Astrocyte (in vitro differentiated cells and primary cell): ENCODE measurements around the gene SCAPER. TPM values are rescaled to one million over a fixed set of nuclear protein-coding genes. Genes with fewer than 3 reads are reported as not detected.

ENCODE experiments used
- DNase-seq: peaks from one replicate; pipeline ENCODE4 v3.0.0-alpha.2; 2010; ENCODE audit warnings: low read depth
- FAIRE-seq: peaks from 2 replicates; lab custom pipeline; 2011; peaks lifted over from hg19 to GRCh38; lab: Jason Lieb, UNC
- H2AFZ ChIP-seq: 2 replicates; pipeline ENCODE4 v1.6.0; 2012; ENCODE audit warnings: low read depth, low read length, inconsistent platforms
- H3K27ac ChIP-seq: 2 replicates; pipeline ENCODE4 v1.5.1; 2011; ENCODE audit warnings: low read depth, low read length, inconsistent platforms
- H3K27me3 ChIP-seq: 2 replicates; pipeline ENCODE4 v1.6.0; 2011; ENCODE audit warnings: low read length, inconsistent platforms; ENCODE audit not compliant: insufficient read depth
- H3K36me3 ChIP-seq: 2 replicates; pipeline ENCODE4 v1.5.1; 2011; ENCODE audit warnings: low read length, inconsistent platforms; ENCODE audit not compliant: insufficient read depth
- H3K4me1 ChIP-seq: 2 replicates; pipeline ENCODE4 v1.5.1; 2011; ENCODE audit warnings: low read length, inconsistent platforms; ENCODE audit not compliant: insufficient read depth
- H3K4me2 ChIP-seq: 2 replicates; pipeline ENCODE4 v1.6.0; 2012; ENCODE audit warnings: low read length, inconsistent platforms
- H3K4me3 ChIP-seq: 2 replicates; pipeline ENCODE4 v1.5.1; 2011; ENCODE audit warnings: low read depth, mild to moderate bottlenecking, low read length, inconsistent platforms; ENCODE audit not compliant: insufficient read depth
- H3K79me2 ChIP-seq: 2 replicates; pipeline ENCODE4 v1.6.0; 2012; ENCODE audit warnings: mild to moderate bottlenecking, low read length, inconsistent platforms; ENCODE audit not compliant: insufficient read depth
- H3K9ac ChIP-seq: 2 replicates; pipeline ENCODE4 v1.6.0; 2012; ENCODE audit warnings: mild to moderate bottlenecking, low read length, inconsistent platforms
- H3K9me3 ChIP-seq: 2 replicates; pipeline ENCODE4 v1.5.1; 2012; ENCODE audit warnings: low read depth, mild to moderate bottlenecking, low read length, inconsistent platforms; ENCODE audit not compliant: insufficient read depth
- H4K20me1 ChIP-seq: 2 replicates; pipeline ENCODE4 v1.6.0; 2012; ENCODE audit warnings: low read length, inconsistent platforms; ENCODE audit not compliant: insufficient read depth
- H3K27ac Mint-ChIP-seq: one replicate; pipeline ENCODE4 v1.8.0; 2021; ENCODE audit warnings: mild to moderate bottlenecking, mixed read lengths; ENCODE audit not compliant: unreplicated experiment
- H3K27me3 Mint-ChIP-seq: one replicate; pipeline ENCODE4 v1.8.0; 2021; ENCODE audit warnings: low read depth, mixed read lengths; ENCODE audit not compliant: unreplicated experiment
- H3K36me3 Mint-ChIP-seq: one replicate; pipeline ENCODE4 v1.8.0; 2021; ENCODE audit warnings: low read depth, mixed read lengths; ENCODE audit not compliant: unreplicated experiment
- H3K4me1 Mint-ChIP-seq: one replicate; pipeline ENCODE4 v1.8.0; 2021; ENCODE audit warnings: low read depth, mixed read lengths; ENCODE audit not compliant: unreplicated experiment
- H3K4me3 Mint-ChIP-seq: one replicate; pipeline ENCODE4 v1.8.0; 2021; ENCODE audit warnings: mild to moderate bottlenecking, moderate library complexity, mixed read lengths; ENCODE audit not compliant: unreplicated experiment
- H3K9me3 Mint-ChIP-seq: one replicate; pipeline ENCODE4 v1.8.0; 2021; ENCODE audit warnings: mild to moderate bottlenecking, mixed read lengths; ENCODE audit not compliant: unreplicated experiment
- CTCF ChIP-seq: IDR thresholded peaks from 2 replicates; pipeline ENCODE4 v1.5.1; 2011; ENCODE audit warnings: low read depth, mild to moderate bottlenecking, inconsistent platforms, low read length, moderate library complexity; ENCODE audit not compliant: insufficient read depth
- EZH2 ChIP-seq: IDR thresholded peaks from 2 replicates; pipeline ENCODE4 v1.6.1; 2012; ENCODE audit warnings: mild to moderate bottlenecking, low read length, inconsistent platforms; ENCODE audit not compliant: insufficient read depth
- total RNA-seq: library from RNA; stranded (reverse); gene quantifications from 2 replicates; pipeline ENCODE4 v1.2.1, GENCODE V29; 2021

SCAPER gene
- total RNA-seq, 1 donor from 2014 or later = 8.6 TPM

- Mint-ChIP-seq H3K36me3 (peaks cover 11% of the 10 kb centered on the region), H3K4me1 (peaks cover 10% of the 10 kb centered on the region), H3K9me3 (peaks cover 30% of the 10 kb centered on the region), H3K27ac (peak overlapping the region; percentile 42), H3K27me3 (peaks cover 69% of the 10 kb centered on the region), H3K4me3 (peak overlapping the region; percentile 77)
- Histone ChIP-seq H3K27me3 (peaks cover 92% of the 10 kb centered on the region), H3K4me2 (peak overlapping the region; percentile 72), H3K9me3 (peaks cover 9% of the 10 kb centered on the region), H2AFZ (no peak overlapping the region), H3K4me3 (no peak overlapping the region), H3K36me3 (no peaks in the 10 kb centered on the region), H4K20me1 (peaks cover 35% of the 10 kb centered on the region), H3K9ac (no peak overlapping the region), H3K4me1 (peaks cover 12% of the 10 kb centered on the region), H3K79me2 (no peaks in the 10 kb centered on the region), H3K27ac (no peak overlapping the region)
- DNase-seq (no peak), FAIRE-seq (no peak)
- TF ChIP-seq CTCF = no peak
- TF ChIP-seq EZH2 = no peak
Observed at GRCh38 chr15:76338486-76339304, 566.4 kb downstream of the SCAPER start.

GRCh38 chr15:76337696-76338485, 567.2 kb downstream of the SCAPER start:
- Mint-ChIP-seq H3K27me3 (peaks cover 70% of the 10 kb centered on the region), H3K27ac (peak overlapping the region; percentile 89), H3K4me3 (peak overlapping the region; percentile 87), H3K4me1 (peaks cover 10% of the 10 kb centered on the region), H3K36me3 (peaks cover 12% of the 10 kb centered on the region), H3K9me3 (peaks cover 25% of the 10 kb centered on the region)
- H3K36me3 ChIP-seq = no peaks in the 10 kb centered on the region
- peaks cover 12% of the 10 kb centered on the region for H3K4me1 ChIP-seq
- H3K9me3 ChIP-seq = peaks cover 7% of the 10 kb centered on the region
- TF ChIP-seq EZH2 = peak; percentile 100
- no peak for TF ChIP-seq CTCF
- no peaks in the 10 kb centered on the region for H3K79me2 ChIP-seq
- H3K4me2 ChIP-seq = peak overlapping the region; percentile 72
- no peak for FAIRE-seq
- peak overlapping the region; percentile 47 for H2AFZ ChIP-seq
- H3K4me3 ChIP-seq = no peak overlapping the region
- no peak overlapping the region for H3K27ac ChIP-seq
- peaks cover 31% of the 10 kb centered on the region for H4K20me1 ChIP-seq
- peaks cover 89% of the 10 kb centered on the region for H3K27me3 ChIP-seq
- no peak overlapping the region for H3K9ac ChIP-seq
- DNase-seq = no peak
